Breast epithelium (tissue), 4 donors: ENCODE results near the gene SLX4IP. TPM values are rescaled to one million over a fixed set of nuclear protein-coding genes. Genes with fewer than 3 reads are reported as not detected.

Source experiments
- DNase-seq, 2 donors: peaks; one replicate each; pipeline ENCODE4 v3.0.0-alpha.2; 2019; ENCODE audit warnings: low spot score in 2 of 2
- H3K27ac ChIP-seq, 2 donors: fragments of 200-600 bp; sonication (generic) in 1 of 2; one replicate each; pipeline ENCODE4 v1.5.1; 2016 to 2019; ENCODE audit warnings: mild to moderate bottlenecking in 1 of 2
- H3K27me3 ChIP-seq, 2 donors: fragments of 200-600 bp; sonication (generic) in 1 of 2; one replicate each; pipeline versions ENCODE4 v1.5.1 to v1.6.0; 2017 to 2019; ENCODE audit warnings: control low read depth in 1 of 2, mild to moderate bottlenecking in 1 of 2
- H3K36me3 ChIP-seq: fragments of 200-600 bp; one replicate; pipeline ENCODE4 v1.5.1; 2019
- H3K4me1 ChIP-seq, 2 donors: fragments of 200-600 bp; sonication (generic); one replicate each; pipeline ENCODE4 v1.5.1; 2016 to 2019; ENCODE audit warnings: control low read depth in 1 of 2
- H3K4me3 ChIP-seq, 3 donors: fragments of 200-600 bp; sonication (generic); 1 replicate in 2 of 3; 2 replicates in 1 of 3; pipeline ENCODE4 v1.5.1; 2016 to 2019; ENCODE audit warnings: mild to moderate bottlenecking in 3 of 3, moderate library complexity in 2 of 3
- H3K9me3 ChIP-seq, 2 donors: fragments of 200-600 bp; sonication (generic) in 1 of 2; one replicate each; pipeline ENCODE4 v1.5.1; 2016 to 2019; ENCODE audit warnings: control low read depth in 1 of 2
- CTCF ChIP-seq, 3 donors: fragments of 450-650 bp; IDR thresholded peaks; one replicate each; pipeline ENCODE4 v1.5.1; 2016 to 2017; ENCODE audit warnings: antibody characterized with exemption in 3 of 3, mild to moderate bottlenecking in 3 of 3, moderate library complexity in 3 of 3
- POLR2A ChIP-seq: fragments of 450-650 bp; IDR thresholded peaks from one replicate; pipeline ENCODE4 v1.6.1; 2016; ENCODE audit warnings: antibody characterized with exemption, mild to moderate bottlenecking, moderate library complexity
- POLR2AphosphoS5 ChIP-seq, 3 donors: sonication (generic); formaldehyde crosslinking; IDR thresholded peaks; one replicate each; pipeline ENCODE4 v1.6.1; 2017; ENCODE audit warnings: antibody characterized with exemption in 3 of 3
- intact Hi-C: fragments of 100-400 bp; cut with DNase I; formaldehyde crosslinking; loops from one replicate; pipeline ENCODE4 v1.15.1; 2023; ENCODE audit warnings: low total_unique reads
- total RNA-seq, 3 donors: library from RNA; depleted of rRNA; stranded (reverse); fragments of >200 nt; gene quantifications; one replicate each; pipeline ENCODE4 v1.1.0, GENCODE V29; 2016

SLX4IP gene
- total RNA-seq, 3 donors from 2014 or later: 4.2 to 6.9 (median 5.9) TPM

- Histone ChIP-seq H3K4me1 (no peaks in the 10 kb centered on the region), H3K27me3 (no peaks in the 10 kb centered on the region), H3K9me3 (no peaks in the 10 kb centered on the region), H3K36me3 (no peaks in the 10 kb centered on the region), H3K27ac (no peak overlapping the region), H3K4me3 (no peak overlapping the region)
- no peak for TF ChIP-seq POLR2AphosphoS5 (IDR thresholded peaks at IDR 0.05)
- no peak for DNase-seq
- intact Hi-C loops: no loop called here
Measured at GRCh38 chr20:10462516-10462915, 27.4 kb downstream of the SLX4IP start.

- no peak for DNase-seq
- no peaks in the 10 kb centered on the region for H3K36me3 ChIP-seq
- H3K4me3 ChIP-seq: no peak overlapping the region
- intact Hi-C loops: no loop called here
- H3K4me1 ChIP-seq: no peaks in the 10 kb centered on the region
- TF ChIP-seq CTCF (IDR thresholded peaks at IDR 0.05): no peak
- no peak for TF ChIP-seq POLR2AphosphoS5 (IDR thresholded peaks at IDR 0.05)
- no peak for TF ChIP-seq POLR2A
- no peaks in the 10 kb centered on the region for H3K27me3 ChIP-seq
- H3K27ac ChIP-seq: no peak overlapping the region
- no peaks in the 10 kb centered on the region for H3K9me3 ChIP-seq
Measured at GRCh38 chr20:10463622-10464021, 28.5 kb downstream of the SLX4IP start.

- no peak overlapping the region for H3K4me3 ChIP-seq
- no peak for DNase-seq
- TF ChIP-seq POLR2AphosphoS5 (IDR thresholded peaks at IDR 0.05) (no peak), POLR2A (no peak), CTCF (IDR thresholded peaks at IDR 0.05) (no peak)
- no peaks in the 10 kb centered on the region for H3K36me3 ChIP-seq
- H3K4me1 ChIP-seq: no peaks in the 10 kb centered on the region
- no peak overlapping the region for H3K27ac ChIP-seq
- no peaks in the 10 kb centered on the region for H3K27me3 ChIP-seq
- no peaks in the 10 kb centered on the region for H3K9me3 ChIP-seq
- intact Hi-C loops: no loop called here
Measured at GRCh38 chr20:10465135-10465534, 30.0 kb downstream of the SLX4IP start.

- H3K4me1 ChIP-seq: no peaks in the 10 kb centered on the region
Measured at GRCh38 chr20:10466325-10466724, 31.2 kb downstream of the SLX4IP start.

GRCh38 chr20:10466855-10467254 is 31.8 kb downstream of the SLX4IP start:
- DNase-seq: no peak
- H3K27ac ChIP-seq: peak overlapping the region in 1 of 2 donors; percentile 0
- TF ChIP-seq POLR2AphosphoS5 (IDR thresholded peaks at IDR 0.05) (no peak), CTCF (IDR thresholded peaks at IDR 0.05) (no peak), POLR2A (no peak)
- no peak overlapping the region for H3K4me3 ChIP-seq
- H3K36me3 ChIP-seq: no peaks in the 10 kb centered on the region
- no peaks in the 10 kb centered on the region for H3K9me3 ChIP-seq
- no peaks in the 10 kb centered on the region for H3K27me3 ChIP-seq
- H3K4me1 ChIP-seq: no peaks in the 10 kb centered on the region
- intact Hi-C loops: no loop called here

More at GRCh38 chr20:10466325-10466724, 31.2 kb downstream of the SLX4IP start:
- no peaks in the 10 kb centered on the region for H3K36me3 ChIP-seq
- intact Hi-C loops: no loop called here
- no peaks in the 10 kb centered on the region for H3K27me3 ChIP-seq
- H3K4me3 ChIP-seq: no peak overlapping the region
- no peaks in the 10 kb centered on the region for H3K9me3 ChIP-seq
- no peak for DNase-seq
- no peak for TF ChIP-seq CTCF (IDR thresholded peaks at IDR 0.05)
- no peak for TF ChIP-seq POLR2A
- no peak for TF ChIP-seq POLR2AphosphoS5 (IDR thresholded peaks at IDR 0.05)
- no peak overlapping the region for H3K27ac ChIP-seq
